ENCODE measurements around the gene TNRC18.

- no peak for TF ChIP-seq POLR2AphosphoS5 (IDR thresholded peaks at IDR 0.05; ENCODE audit: borderline replicate concordance, low read depth, low read length)
- no peak for TF ChIP-seq EZH2 (IDR thresholded peaks at IDR 0.05)
- TF ChIP-seq FOXP2 (optimal IDR thresholded peaks at IDR 0.05; ENCODE audit: control extremely low read depth, extremely low read length, insufficient read depth): no peak
Measured at GRCh38 chr7:5420881-5421713, 2.5 kb downstream of the TNRC18 start.

All from SK-N-MC (cell line).